ENCODE measurements around the gene PRKACB. TPM values are rescaled to one million over a fixed set of nuclear protein-coding genes. Genes with fewer than 3 reads are reported as not detected.

The PRKACB gene
- total and polyA plus RNA-seq, 4 donors = 14.1 to 51.5 (median 37.1) TPM

GRCh38 chr1:84264961-84265360, 120.9 kb downstream of the PRKACB start:
- no peaks in the 10 kb centered on the region for H3K9me3 ChIP-seq (ENCODE audit: control insufficient read depth, low read length)
- H3K27me3 ChIP-seq (ENCODE audit: control insufficient read depth in 1 of 2, insufficient read depth in 2 of 2, low read length in 1 of 2) = no peaks in the 10 kb centered on the region
- DNase-seq = no peak
- no peak overlapping the region for H3K4me3 ChIP-seq (ENCODE audit: low read length in 2 of 2)
- no peaks in the 10 kb centered on the region for H3K36me3 ChIP-seq (ENCODE audit: control insufficient read depth in 1 of 2, insufficient read depth in 2 of 2, low read length in 1 of 2)
- WGBS, 2 donors = 70 to 83% methylated on average over 2 of the region's 2 CpGs
- ATAC-seq (ENCODE audit: low FRiP score) = no peak
- intact Hi-C loops (cut with DNase I) = no loop called here
- no peak overlapping the region for H3K27ac ChIP-seq (ENCODE audit: low read depth in 1 of 2, low read length in 2 of 2)
- H3K4me1 ChIP-seq (ENCODE audit: control insufficient read depth in 1 of 2, insufficient read depth in 2 of 2, low read length in 2 of 2) = no peaks in the 10 kb centered on the region

- H3K27ac ChIP-seq (ENCODE audit: low read depth in 1 of 2, low read length in 2 of 2) = no peak overlapping the region
- no peaks in the 10 kb centered on the region for H3K4me1 ChIP-seq (ENCODE audit: control insufficient read depth in 1 of 2, insufficient read depth in 2 of 2, low read length in 2 of 2)
- H3K36me3 ChIP-seq (ENCODE audit: control insufficient read depth in 1 of 2, insufficient read depth in 2 of 2, low read length in 1 of 2) = no peaks in the 10 kb centered on the region
- 95% methylated on average over 3 of the region's 3 CpGs for WGBS, 2 donors
- no peak overlapping the region for H3K4me3 ChIP-seq (ENCODE audit: low read length in 2 of 2)
- intact Hi-C loops (cut with DNase I) = no loop called here
- no peak for ATAC-seq (ENCODE audit: low FRiP score)
- no peaks in the 10 kb centered on the region for H3K9me3 ChIP-seq (ENCODE audit: control insufficient read depth, low read length)
- DNase-seq = no peak
- H3K27me3 ChIP-seq (ENCODE audit: control insufficient read depth in 1 of 2, insufficient read depth in 2 of 2, low read length in 1 of 2) = no peaks in the 10 kb centered on the region
These were observed 121.8 kb downstream of the PRKACB start for GRCh38 chr1:84265867-84266266.

- no peaks in the 10 kb centered on the region for H3K36me3 ChIP-seq (ENCODE audit: control insufficient read depth in 1 of 2, insufficient read depth in 2 of 2, low read length in 1 of 2)
- H3K4me3 ChIP-seq (ENCODE audit: low read length in 2 of 2) = no peak overlapping the region
- H3K27ac ChIP-seq (ENCODE audit: low read depth in 1 of 2, low read length in 2 of 2) = no peak overlapping the region
- no peaks in the 10 kb centered on the region for H3K4me1 ChIP-seq (ENCODE audit: control insufficient read depth in 1 of 2, insufficient read depth in 2 of 2, low read length in 2 of 2)
- H3K9me3 ChIP-seq (ENCODE audit: control insufficient read depth, low read length) = no peaks in the 10 kb centered on the region
- DNase-seq (no peak), ATAC-seq (ENCODE audit: low FRiP score) (no peak)
- 0 to 1% methylated on average over 1 of the region's 1 CpG for WGBS, 2 donors
- intact Hi-C loops (cut with DNase I) = no loop called here
- no peaks in the 10 kb centered on the region for H3K27me3 ChIP-seq (ENCODE audit: control insufficient read depth in 1 of 2, insufficient read depth in 2 of 2, low read length in 1 of 2)
These were observed 122.7 kb downstream of the PRKACB start for GRCh38 chr1:84266748-84267147.

GRCh38 chr1:84267476-84267875, 123.4 kb downstream of the PRKACB start:
- ATAC-seq (ENCODE audit: low FRiP score) (no peak), DNase-seq (no peak)
- Histone ChIP-seq H3K4me1 (ENCODE audit: control insufficient read depth in 1 of 2, insufficient read depth in 2 of 2, low read length in 2 of 2) (no peaks in the 10 kb centered on the region), H3K27me3 (ENCODE audit: control insufficient read depth in 1 of 2, insufficient read depth in 2 of 2, low read length in 1 of 2) (no peaks in the 10 kb centered on the region), H3K27ac (ENCODE audit: low read depth in 1 of 2, low read length in 2 of 2) (no peak overlapping the region), H3K4me3 (ENCODE audit: low read length in 2 of 2) (no peak overlapping the region), H3K36me3 (ENCODE audit: control insufficient read depth in 1 of 2, insufficient read depth in 2 of 2, low read length in 1 of 2) (no peaks in the 10 kb centered on the region), H3K9me3 (ENCODE audit: control insufficient read depth, low read length) (no peaks in the 10 kb centered on the region)
- intact Hi-C loops (cut with DNase I) = no loop called here

- ATAC-seq (ENCODE audit: low FRiP score) = no peak
- 88 to 97% methylated on average over 1 of the region's 1 CpG for WGBS, 2 donors
These were observed 124.3 kb downstream of the PRKACB start for GRCh38 chr1:84268346-84268745.

GRCh38 chr1:84269306-84269705, 125.2 kb downstream of the PRKACB start:
- no peaks in the 10 kb centered on the region for H3K27me3 ChIP-seq (ENCODE audit: control insufficient read depth in 1 of 2, insufficient read depth in 2 of 2, low read length in 1 of 2)
- no peak overlapping the region for H3K4me3 ChIP-seq (ENCODE audit: low read length in 2 of 2)
- intact Hi-C loops (cut with DNase I) = no loop called here
- no peaks in the 10 kb centered on the region for H3K4me1 ChIP-seq (ENCODE audit: control insufficient read depth in 1 of 2, insufficient read depth in 2 of 2, low read length in 2 of 2)
- ATAC-seq (ENCODE audit: low FRiP score) (no peak), DNase-seq (no peak)
- H3K9me3 ChIP-seq (ENCODE audit: control insufficient read depth, low read length) = no peaks in the 10 kb centered on the region
- 16 to 27% methylated on average over 2 of the region's 2 CpGs for WGBS, 2 donors
- no peak overlapping the region for H3K27ac ChIP-seq (ENCODE audit: low read depth in 1 of 2, low read length in 2 of 2)
- H3K36me3 ChIP-seq (ENCODE audit: control insufficient read depth in 1 of 2, insufficient read depth in 2 of 2, low read length in 1 of 2) = no peaks in the 10 kb centered on the region

More at GRCh38 chr1:84268346-84268745, 124.3 kb downstream of the PRKACB start:
- no peak for DNase-seq
- no peaks in the 10 kb centered on the region for H3K27me3 ChIP-seq (ENCODE audit: control insufficient read depth in 1 of 2, insufficient read depth in 2 of 2, low read length in 1 of 2)
- H3K4me1 ChIP-seq (ENCODE audit: control insufficient read depth in 1 of 2, insufficient read depth in 2 of 2, low read length in 2 of 2) = no peaks in the 10 kb centered on the region
- intact Hi-C loops (cut with DNase I) = no loop called here
- H3K9me3 ChIP-seq (ENCODE audit: control insufficient read depth, low read length) = no peaks in the 10 kb centered on the region
- no peak overlapping the region for H3K27ac ChIP-seq (ENCODE audit: low read depth in 1 of 2, low read length in 2 of 2)
- H3K4me3 ChIP-seq (ENCODE audit: low read length in 2 of 2) = no peak overlapping the region
- H3K36me3 ChIP-seq (ENCODE audit: control insufficient read depth in 1 of 2, insufficient read depth in 2 of 2, low read length in 1 of 2) = no peaks in the 10 kb centered on the region

- Histone ChIP-seq H3K36me3 (ENCODE audit: control insufficient read depth in 1 of 2, insufficient read depth in 2 of 2, low read length in 1 of 2) (no peaks in the 10 kb centered on the region), H3K4me3 (ENCODE audit: low read length in 2 of 2) (no peak overlapping the region), H3K4me1 (ENCODE audit: control insufficient read depth in 1 of 2, insufficient read depth in 2 of 2, low read length in 2 of 2) (no peaks in the 10 kb centered on the region), H3K27ac (ENCODE audit: low read depth in 1 of 2, low read length in 2 of 2) (no peak overlapping the region), H3K9me3 (ENCODE audit: control insufficient read depth, low read length) (no peaks in the 10 kb centered on the region), H3K27me3 (ENCODE audit: control insufficient read depth in 1 of 2, insufficient read depth in 2 of 2, low read length in 1 of 2) (no peaks in the 10 kb centered on the region)
- DNase-seq (no peak), ATAC-seq (ENCODE audit: low FRiP score) (no peak)
- whole genome bisulfite sequencing, 2 donors = 58 to 68% methylated on average over 6 of the region's 6 CpGs
- intact Hi-C loops (cut with DNase I) = no loop called here
These were observed 127.5 kb downstream of the PRKACB start for GRCh38 chr1:84271441-84272151.

GRCh38 chr1:84272401-84272800, 128.3 kb downstream of the PRKACB start:
- H3K9me3 ChIP-seq (ENCODE audit: control insufficient read depth, low read length) = no peaks in the 10 kb centered on the region
- no peaks in the 10 kb centered on the region for H3K36me3 ChIP-seq (ENCODE audit: control insufficient read depth in 1 of 2, insufficient read depth in 2 of 2, low read length in 1 of 2)
- no peak overlapping the region for H3K4me3 ChIP-seq (ENCODE audit: low read length in 2 of 2)
- intact Hi-C loops (cut with DNase I) = no loop called here
- no peak overlapping the region for H3K27ac ChIP-seq (ENCODE audit: low read depth in 1 of 2, low read length in 2 of 2)
- 85 to 93% methylated on average over 1 of the region's 1 CpG for WGBS, 2 donors
- DNase-seq (no peak), ATAC-seq (ENCODE audit: low FRiP score) (no peak)
- H3K4me1 ChIP-seq (ENCODE audit: control insufficient read depth in 1 of 2, insufficient read depth in 2 of 2, low read length in 2 of 2) = no peaks in the 10 kb centered on the region
- H3K27me3 ChIP-seq (ENCODE audit: control insufficient read depth in 1 of 2, insufficient read depth in 2 of 2, low read length in 1 of 2) = no peaks in the 10 kb centered on the region

GRCh38 chr1:84277343-84278059, 133.4 kb downstream of the PRKACB start:
- ATAC-seq (ENCODE audit: low FRiP score) = no peak
- Histone ChIP-seq H3K4me1 (ENCODE audit: control insufficient read depth in 1 of 2, insufficient read depth in 2 of 2, low read length in 2 of 2) (no peaks in the 10 kb centered on the region), H3K36me3 (ENCODE audit: control insufficient read depth in 1 of 2, insufficient read depth in 2 of 2, low read length in 1 of 2) (no peaks in the 10 kb centered on the region), H3K9me3 (ENCODE audit: control insufficient read depth, low read length) (no peaks in the 10 kb centered on the region), H3K27ac (ENCODE audit: low read depth in 1 of 2, low read length in 2 of 2) (no peak overlapping the region), H3K27me3 (ENCODE audit: control insufficient read depth in 1 of 2, insufficient read depth in 2 of 2, low read length in 1 of 2) (no peaks in the 10 kb centered on the region), H3K4me3 (ENCODE audit: low read length in 2 of 2) (no peak overlapping the region)
- DNase-seq = no peak
- 98 to 100% methylated on average over 1 of the region's 1 CpG for whole genome bisulfite sequencing, 2 donors
- intact Hi-C loops (cut with DNase I) = no loop called here
